PC-9 (cell line): ENCODE results near the gene ANKS1B.

Experiments
- EZH2 ChIP-seq: fragments of 200-600 bp; sonication (generic); IDR thresholded peaks from 2 replicates; pipeline ENCODE4 v1.8.0; 2017; ENCODE audit warnings: antibody characterized with exemption, low read depth
- TF ChIP-seq, protein P1 (sequence below): fragments of 200-600 bp; sonication (generic); conservative IDR thresholded peaks from 2 replicates; pipeline ENCODE4 v1.6.1; 2017; ENCODE audit warnings: mixed run types, antibody characterized with exemption, mild to moderate bottlenecking, moderate library complexity

DNA sequence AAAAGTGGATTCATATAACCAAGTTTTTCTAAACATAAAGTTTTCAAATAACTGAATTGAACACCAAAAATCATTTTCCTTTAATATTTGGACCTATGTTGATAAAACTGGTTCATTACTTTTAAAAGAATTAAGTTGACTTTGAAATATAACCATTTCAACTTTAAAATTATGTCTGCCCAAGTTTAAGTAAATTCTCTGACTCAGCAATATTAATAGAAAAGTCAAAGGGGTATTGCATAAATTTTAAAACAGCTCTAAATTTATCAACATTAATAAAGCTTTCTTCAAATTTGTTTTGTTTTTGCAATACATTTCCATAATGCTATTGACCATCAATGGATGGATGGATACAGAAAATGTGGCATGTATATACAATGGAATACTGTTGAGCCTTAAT is 505.6 kb downstream of the ANKS1B start:
- TF ChIP-seq, protein P1, sequence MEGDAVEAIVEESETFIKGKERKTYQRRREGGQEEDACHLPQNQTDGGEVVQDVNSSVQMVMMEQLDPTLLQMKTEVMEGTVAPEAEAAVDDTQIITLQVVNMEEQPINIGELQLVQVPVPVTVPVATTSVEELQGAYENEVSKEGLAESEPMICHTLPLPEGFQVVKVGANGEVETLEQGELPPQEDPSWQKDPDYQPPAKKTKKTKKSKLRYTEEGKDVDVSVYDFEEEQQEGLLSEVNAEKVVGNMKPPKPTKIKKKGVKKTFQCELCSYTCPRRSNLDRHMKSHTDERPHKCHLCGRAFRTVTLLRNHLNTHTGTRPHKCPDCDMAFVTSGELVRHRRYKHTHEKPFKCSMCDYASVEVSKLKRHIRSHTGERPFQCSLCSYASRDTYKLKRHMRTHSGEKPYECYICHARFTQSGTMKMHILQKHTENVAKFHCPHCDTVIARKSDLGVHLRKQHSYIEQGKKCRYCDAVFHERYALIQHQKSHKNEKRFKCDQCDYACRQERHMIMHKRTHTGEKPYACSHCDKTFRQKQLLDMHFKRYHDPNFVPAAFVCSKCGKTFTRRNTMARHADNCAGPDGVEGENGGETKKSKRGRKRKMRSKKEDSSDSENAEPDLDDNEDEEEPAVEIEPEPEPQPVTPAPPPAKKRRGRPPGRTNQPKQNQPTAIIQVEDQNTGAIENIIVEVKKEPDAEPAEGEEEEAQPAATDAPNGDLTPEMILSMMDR: no peak
- no peak for TF ChIP-seq EZH2
